Measurements from ENCODE around the gene PTPN23.
"Not testable (repeated sequence)": the region's sequence is repeated elsewhere in the genome, so short reads cannot be mapped to it uniquely, and the experiment has no call there.

The PTPN23 gene

GRCh38 chr3:47380601-47381316 lies at the start of gene PTPN23:
PTPN23 (plus strand) TSS chr3:47381021; CDS start chr3:47381097, 76 bp downstream.
- peak; percentile 99 for DNase-seq (ENCODE audit: low read depth)

GRCh38 chr3:47333907-47334306 lies 46.9 kb upstream of the PTPN23 start:
- no peak for DNase-seq (ENCODE audit: low read depth)

GRCh38 chr3:47337656-47338055 lies 43.2 kb upstream of the PTPN23 start:
- no peak for DNase-seq (ENCODE audit: low read depth)

GRCh38 chr3:47339951-47340350 lies 40.9 kb upstream of the PTPN23 start:
- no peak for DNase-seq (ENCODE audit: low read depth)

DNA sequence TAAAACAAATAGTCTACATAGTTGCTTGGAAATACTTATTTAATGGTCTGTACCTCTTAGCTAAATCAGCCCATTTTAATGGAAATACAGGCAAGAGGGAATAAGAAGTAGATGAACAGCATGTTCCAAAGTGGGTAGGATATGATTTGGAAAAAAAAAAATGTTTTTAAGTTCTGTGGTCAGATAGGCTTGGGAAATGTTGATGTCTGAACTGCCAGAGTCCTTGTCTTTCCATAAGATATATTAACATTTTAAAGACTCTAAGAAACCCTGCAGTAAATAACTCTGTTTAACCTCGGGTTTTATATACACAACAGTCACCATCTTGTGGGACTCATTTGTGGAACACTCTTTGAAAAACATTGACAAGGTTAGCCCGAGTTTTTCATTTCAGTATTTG lies 40.0 kb upstream of the PTPN23 start:
- DNase-seq (ENCODE audit: low read depth): no peak

DNA sequence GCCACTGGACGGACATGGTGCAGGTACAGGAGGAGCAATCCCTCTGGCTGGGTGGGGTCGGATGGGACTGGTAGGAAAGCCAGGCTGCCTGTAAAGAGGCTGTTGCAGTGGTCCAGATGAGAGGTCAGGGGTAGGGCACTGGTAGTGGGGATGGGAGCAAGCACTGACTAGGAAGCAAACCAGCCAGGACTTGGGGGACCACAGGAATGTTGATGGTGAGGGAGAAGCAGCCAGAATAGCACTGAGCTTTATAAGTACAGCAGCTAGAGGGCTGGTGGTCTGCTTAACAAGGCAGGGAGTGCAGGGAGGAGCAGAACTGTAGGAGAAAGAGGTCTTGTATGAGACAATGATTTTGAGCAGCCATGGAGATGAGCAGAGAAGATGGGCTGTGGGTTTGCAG lies 38.7 kb upstream of the PTPN23 start:
- peak; percentile 25 for DNase-seq (ENCODE audit: low read depth)

DNA sequence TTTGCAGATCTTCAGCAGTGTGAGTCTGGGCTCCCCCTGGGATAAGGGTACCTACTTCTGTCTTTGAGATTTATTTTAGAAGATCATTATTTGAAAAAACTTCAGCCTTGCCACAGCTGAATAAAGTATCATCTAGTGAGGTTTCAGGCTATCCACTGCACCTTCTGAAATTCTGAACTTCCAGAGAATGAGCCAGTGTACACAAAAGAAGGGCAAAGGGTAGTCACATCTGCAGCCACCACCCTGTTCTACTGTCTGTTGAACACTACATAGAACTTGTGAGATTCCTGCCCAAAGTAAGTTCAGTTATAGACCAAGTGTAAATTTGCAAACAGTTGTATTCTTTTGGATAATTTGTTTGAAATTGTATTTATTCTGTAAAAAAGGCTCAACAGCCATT lies 38.0 kb upstream of the PTPN23 start:
- no peak for DNase-seq (ENCODE audit: low read depth)

DNA sequence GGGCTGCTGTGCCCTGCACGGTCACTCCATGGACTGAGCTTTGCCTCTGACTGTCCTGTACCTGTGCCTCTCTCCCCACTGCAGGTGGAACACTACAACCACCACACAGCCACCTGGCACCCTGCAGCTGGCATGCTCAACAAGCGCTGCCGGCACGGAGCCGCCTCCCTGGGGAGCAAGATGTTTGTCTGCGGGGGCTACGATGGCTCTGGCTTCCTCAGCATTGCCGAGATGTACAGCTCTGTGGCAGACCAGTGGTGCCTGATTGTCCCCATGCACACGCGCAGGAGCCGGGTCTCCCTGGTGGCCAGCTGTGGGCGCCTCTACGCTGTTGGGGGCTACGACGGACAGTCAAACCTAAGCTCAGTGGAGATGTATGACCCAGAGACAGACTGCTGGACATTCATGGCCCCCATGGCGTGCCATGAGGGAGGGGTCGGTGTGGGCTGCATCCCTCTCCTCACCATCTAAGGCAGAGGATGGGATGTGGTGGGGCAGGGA lies 37.3 kb upstream of the PTPN23 start:
- no peak for DNase-seq (ENCODE audit: low read depth)

DNA sequence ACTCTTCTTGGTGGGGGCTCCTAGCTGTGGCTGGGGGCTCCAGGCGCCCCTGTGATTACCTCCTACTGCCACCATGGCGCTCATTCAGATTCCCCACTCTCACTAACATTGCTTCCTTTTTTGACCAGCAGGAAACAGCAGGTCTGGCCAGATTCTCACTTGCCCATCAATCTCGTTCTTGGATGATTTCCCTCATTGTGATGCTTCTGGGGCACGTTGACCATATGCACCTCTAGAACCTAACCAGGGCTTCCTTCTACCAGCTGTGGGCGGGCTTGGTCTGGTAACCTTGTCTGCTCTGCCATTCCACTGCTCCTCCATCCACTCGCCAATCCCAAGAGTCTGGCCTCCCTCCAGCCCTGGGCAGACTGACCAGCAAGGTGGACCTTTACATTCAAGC lies 35.9 kb upstream of the PTPN23 start:
- no peak for DNase-seq (ENCODE audit: low read depth)

GRCh38 chr3:47347217-47347801 lies 33.5 kb upstream of the PTPN23 start:
- DNase-seq (ENCODE audit: low read depth): peak; percentile 81

- DNase-seq (ENCODE audit: low read depth): peak; percentile 13
These were observed 32.2 kb upstream of the PTPN23 start for GRCh38 chr3:47348411-47349154.

GRCh38 chr3:47355010-47355409 lies 25.8 kb upstream of the PTPN23 start:
- DNase-seq (ENCODE audit: low read depth): no peak

DNA sequence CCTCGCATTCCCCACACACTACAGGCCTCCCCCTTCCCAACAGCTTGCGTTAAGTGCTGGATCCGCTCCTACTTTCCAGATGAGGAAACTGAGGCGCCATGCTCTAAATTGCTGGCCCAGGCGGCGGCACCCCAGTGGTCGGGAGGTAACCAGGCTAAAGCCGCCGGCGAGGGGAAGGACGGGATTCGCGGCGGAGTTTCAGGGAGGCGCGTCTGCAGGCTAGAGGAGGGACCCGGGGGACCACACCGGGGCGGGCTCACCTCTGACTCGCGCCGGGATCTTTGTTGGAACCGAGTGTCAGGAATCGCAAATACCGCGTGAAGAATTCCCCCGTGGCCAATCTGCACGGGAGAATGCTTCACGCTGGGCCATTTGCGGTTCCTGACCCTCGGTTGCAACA lies 24.6 kb upstream of the PTPN23 start:
- DNase-seq (ENCODE audit: low read depth): no peak

DNA sequence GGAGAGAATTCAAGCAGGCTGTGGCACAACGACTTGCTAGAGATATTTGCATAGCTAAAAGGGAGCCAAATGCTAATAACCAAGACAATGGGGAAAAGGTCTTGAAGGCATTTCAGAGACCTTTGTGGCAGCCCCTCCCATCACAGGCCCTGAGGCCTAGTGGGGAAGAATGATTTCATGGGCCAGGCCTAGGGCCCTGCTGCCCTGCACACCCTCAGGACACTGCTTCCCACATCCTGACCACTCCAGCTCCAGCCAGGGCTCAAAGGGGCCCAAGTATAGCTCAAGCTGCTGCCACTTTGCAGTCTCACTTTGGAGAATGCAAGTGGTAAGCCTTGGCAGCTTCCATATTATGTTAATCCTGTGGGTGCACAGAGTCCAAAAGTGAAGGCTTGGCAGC lies 21.5 kb upstream of the PTPN23 start:
- no peak for DNase-seq (ENCODE audit: low read depth)

- not testable (repeated sequence) for DNase-seq (ENCODE audit: low read depth)
These were observed 20.7 kb upstream of the PTPN23 start for GRCh38 chr3:47360110-47360517.

DNA sequence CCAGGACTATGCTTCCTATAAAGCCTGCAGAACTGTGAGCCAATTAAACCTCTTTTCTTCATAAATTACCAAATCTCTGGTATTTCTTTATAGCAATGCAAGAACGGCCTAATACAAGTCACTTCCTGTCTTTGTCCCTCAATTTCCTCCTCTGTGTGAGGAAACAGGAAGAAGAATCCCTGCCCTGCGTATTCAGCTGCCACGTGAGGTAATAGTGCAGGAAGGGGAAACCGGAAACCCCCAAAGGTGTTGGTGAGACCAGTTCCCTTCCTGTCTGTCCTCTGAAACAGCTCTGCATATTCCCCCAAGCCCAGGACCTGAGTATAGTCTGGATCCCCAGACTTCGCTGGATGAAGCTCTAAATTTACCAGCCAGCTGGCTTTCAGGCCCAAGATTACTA lies 18.1 kb upstream of the PTPN23 start:
- DNase-seq (ENCODE audit: low read depth): no peak

- peak; percentile 85 for DNase-seq (ENCODE audit: low read depth)
These were observed 15.3 kb upstream of the PTPN23 start for GRCh38 chr3:47365213-47366153.

DNA sequence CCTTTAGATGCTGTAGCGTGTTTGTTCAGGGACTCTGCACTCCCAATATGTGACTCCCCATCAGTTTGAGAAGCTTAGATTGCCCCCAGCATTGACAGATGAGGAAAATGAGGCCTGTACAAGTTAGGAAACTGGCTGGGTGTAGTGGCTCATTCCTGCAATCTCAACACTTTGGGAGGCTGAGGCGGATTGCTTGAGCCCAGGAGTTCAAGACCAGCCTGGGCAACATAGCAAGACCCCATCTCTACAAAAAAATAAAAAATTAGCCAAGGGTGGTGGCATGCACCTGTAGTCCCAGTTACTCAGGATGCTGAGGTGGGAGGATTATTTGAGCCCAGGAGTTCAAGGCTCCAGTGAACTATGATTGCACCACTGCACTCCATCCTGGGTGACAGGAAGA lies 14.0 kb upstream of the PTPN23 start:
- DNase-seq (ENCODE audit: low read depth): no peak

- no peak for DNase-seq (ENCODE audit: low read depth)
These were observed 13.2 kb upstream of the PTPN23 start for GRCh38 chr3:47367631-47368030.

DNA sequence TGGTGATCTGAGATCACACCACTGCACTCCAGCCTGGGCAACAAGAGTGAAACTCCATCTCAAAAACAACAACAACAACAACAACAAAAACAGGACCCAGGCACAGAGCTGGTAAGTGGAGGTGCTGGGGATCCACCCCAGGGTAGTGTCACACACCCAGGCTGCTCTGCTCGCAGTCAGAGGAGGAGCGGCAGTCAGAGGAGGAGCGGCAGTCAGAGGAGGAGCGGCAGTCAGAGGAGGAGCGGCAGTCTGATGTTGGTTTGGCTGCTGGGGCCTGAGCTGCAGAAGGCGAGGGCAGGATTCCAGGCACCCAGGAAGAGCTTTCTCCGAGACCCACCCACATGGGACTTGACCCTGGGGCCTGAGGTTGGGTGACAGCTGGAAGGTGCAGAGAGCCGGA lies 10.8 kb upstream of the PTPN23 start:
- not testable (repeated sequence) for DNase-seq (ENCODE audit: low read depth)

- peak; percentile 30 for DNase-seq (ENCODE audit: low read depth)
These were observed 9.7 kb upstream of the PTPN23 start for GRCh38 chr3:47370887-47371697.

Measured in EH (cell line).